K562 (cell line): Measurements from ENCODE around the gene SAMD4A. TPM values are rescaled to one million over a fixed set of nuclear protein-coding genes. Genes with fewer than 3 reads are reported as not detected.

Experiments
- BMI1 ChIP-seq: fragments of 150-350 bp; IDR thresholded peaks from 2 replicates; pipeline ENCODE4 v1.6.1; 2014; ENCODE audit warnings: low read length
- CHD4 ChIP-seq: fragments of 200-600 bp; sonication (generic); IDR thresholded peaks from 3 replicates; pipeline ENCODE4 v1.6.1; 2012; ENCODE audit warnings: low read depth, mild to moderate bottlenecking, mixed read lengths, low read length, inconsistent platforms; ENCODE audit not compliant: insufficient read depth, insufficient replicate concordance, poor library complexity, severe bottlenecking
- CSDE1 ChIP-seq, 2 experiments: fragments of 450-650 bp; IDR thresholded peaks; 2 replicates each; pipeline ENCODE4 v1.6.1; 2016; ENCODE audit warnings: mild to moderate bottlenecking in 1 of 2
- ERF ChIP-seq: fragments of 450-650 bp; formaldehyde crosslinking; IDR thresholded peaks from 2 replicates; pipeline ENCODE4 v1.4.0; 2020; ENCODE audit warnings: mild to moderate bottlenecking, mixed read lengths
- JUND ChIP-seq, 2 experiments: IDR thresholded peaks; 2 replicates in 1 of 2; 3 replicates in 1 of 2; pipeline ENCODE4 v1.6.1; 2011; ENCODE audit warnings: borderline replicate concordance in 2 of 2, low read depth in 2 of 2, low read length in 2 of 2, improper control_type of control experiment in 1 of 2, missing biosample characterization in 1 of 2, missing genetic modification characterization in 1 of 2, missing genetic modification reagents in 1 of 2
- KAT2B ChIP-seq: IDR thresholded peaks from one replicate; pipeline ENCODE4 v1.6.1; 2012; ENCODE audit warnings: low read depth, mild to moderate bottlenecking, control low read depth, inconsistent platforms, low read length, moderate library complexity
- MECOM ChIP-seq: fragments of 250-450 bp; sonication (Bioruptor Pico); IDR thresholded peaks from 2 replicates; pipeline ENCODE4 v1.8.0; 2022; ENCODE audit warnings: inconsistent platforms
- MTA3 ChIP-seq: fragments of 450-650 bp; formaldehyde crosslinking; IDR thresholded peaks from 2 replicates; pipeline ENCODE4 v1.6.1; 2017; ENCODE audit warnings: mild to moderate bottlenecking, borderline replicate concordance
- NCOA4 ChIP-seq: fragments of 450-650 bp; IDR thresholded peaks from 2 replicates; pipeline ENCODE4 v1.6.1; 2018; ENCODE audit warnings: mild to moderate bottlenecking; ENCODE audit not compliant: partially characterized antibody
- NFE2 ChIP-seq: IDR thresholded peaks from 2 replicates; pipeline ENCODE4 v1.6.1; 2014; ENCODE audit warnings: antibody characterized with exemption, low read depth
- SPI1 ChIP-seq: IDR thresholded peaks from 2 replicates; pipeline ENCODE4 v1.6.1; 2011; ENCODE audit warnings: low read depth, low read length, control low read depth, borderline replicate concordance
- STAT5A ChIP-seq: IDR thresholded peaks from 2 replicates; pipeline ENCODE4 v1.6.1; 2012; ENCODE audit warnings: low read length, inconsistent platforms, borderline replicate concordance
- YY1 ChIP-seq, 3 experiments: IDR thresholded peaks; 2 replicates each; pipeline ENCODE4 v1.6.1; 2011; ENCODE audit warnings: low read length in 2 of 3, mild to moderate bottlenecking in 2 of 3, moderate library complexity in 2 of 3, borderline replicate concordance in 1 of 3, control low read depth in 1 of 3, low read depth in 1 of 3; ENCODE audit not compliant: insufficient read depth in 3 of 3, insufficient replicate concordance in 2 of 3, control insufficient read depth in 1 of 3, insufficient read length in 1 of 3; ENCODE audit errors: extremely low read depth in 1 of 3
- ZBTB17 ChIP-seq: fragments of 450-650 bp; formaldehyde crosslinking; IDR thresholded peaks from 2 replicates; pipeline ENCODE4 v1.4.0; 2020; ENCODE audit warnings: mild to moderate bottlenecking
- ZNF134 ChIP-seq: fragments of 250-450 bp; sonication (Bioruptor Pico); conservative IDR thresholded peaks from 2 replicates; pipeline ENCODE4 v1.4.0; 2020
- ZNF143 ChIP-seq: sonication (generic); formaldehyde crosslinking; IDR thresholded peaks from 2 replicates; pipeline ENCODE4 v1.9.0; 2022; ENCODE audit warnings: mild to moderate bottlenecking, missing genetic modification reagents
- ZNF354B ChIP-seq: fragments of 250-450 bp; sonication (Bioruptor Pico); IDR thresholded peaks from 2 replicates; pipeline ENCODE4 v1.4.0; 2020
- polyA plus RNA-seq, 8 experiments: library from polyadenylated mRNA; depleted of rRNA in 4 of 8; stranded (reverse) in 5 of 8; unstranded in 3 of 8; fragments of >200 nt; fragmentation: Nextera tagmentation in 2 of 8; fragmentation: Illumina TruSeq in 1 of 8; extraction: Ambion mirVana in 2 of 8; extraction: Trizol in 1 of 8; gene quantifications; 2 replicates each; pipeline versions ENCODE4 v1.2.1 to v1.2.3, GENCODE V29; 2011 to 2014; ENCODE audit warnings: inconsistent platforms in 1 of 8, missing spikeins in 1 of 8
- total RNA-seq, 7 experiments: library from RNA; depleted of rRNA in 6 of 7; stranded (reverse); fragments of >200 nt in 6 of 7; fragmentation: Illumina TruSeq in 2 of 7; extraction: Trizol in 2 of 7; gene quantifications; 2 replicates each; pipeline versions ENCODE4 v1.2.1 to v1.2.3, GENCODE V29; 2011 to 2021; ENCODE audit warnings: low replicate concordance in 1 of 7
- TF ChIP-seq, protein P1 (sequence below): fragments of 450-650 bp; IDR thresholded peaks from 2 replicates; pipeline ENCODE4 v1.7.1; 2018; ENCODE audit warnings: mild to moderate bottlenecking, low read depth; ENCODE audit not compliant: partially characterized antibody
- TF ChIP-seq, protein P2 (sequence below): fragments of 450-650 bp; formaldehyde crosslinking; IDR thresholded peaks from 2 replicates; pipeline ENCODE4 v1.4.0; 2020; ENCODE audit warnings: mild to moderate bottlenecking
- TF ChIP-seq, protein P3 (sequence below): fragments of 450-650 bp; IDR thresholded peaks from 2 replicates; pipeline ENCODE4 v1.6.1; 2018; ENCODE audit not compliant: partially characterized antibody

Gene SAMD4A
- total and polyA plus RNA-seq, 9 of the 15 experiments (the other 6 are each of a cell fraction or from before 2014, with no cell fraction given) = 0.66 to 6.8 (median 3.3) TPM

DNA sequence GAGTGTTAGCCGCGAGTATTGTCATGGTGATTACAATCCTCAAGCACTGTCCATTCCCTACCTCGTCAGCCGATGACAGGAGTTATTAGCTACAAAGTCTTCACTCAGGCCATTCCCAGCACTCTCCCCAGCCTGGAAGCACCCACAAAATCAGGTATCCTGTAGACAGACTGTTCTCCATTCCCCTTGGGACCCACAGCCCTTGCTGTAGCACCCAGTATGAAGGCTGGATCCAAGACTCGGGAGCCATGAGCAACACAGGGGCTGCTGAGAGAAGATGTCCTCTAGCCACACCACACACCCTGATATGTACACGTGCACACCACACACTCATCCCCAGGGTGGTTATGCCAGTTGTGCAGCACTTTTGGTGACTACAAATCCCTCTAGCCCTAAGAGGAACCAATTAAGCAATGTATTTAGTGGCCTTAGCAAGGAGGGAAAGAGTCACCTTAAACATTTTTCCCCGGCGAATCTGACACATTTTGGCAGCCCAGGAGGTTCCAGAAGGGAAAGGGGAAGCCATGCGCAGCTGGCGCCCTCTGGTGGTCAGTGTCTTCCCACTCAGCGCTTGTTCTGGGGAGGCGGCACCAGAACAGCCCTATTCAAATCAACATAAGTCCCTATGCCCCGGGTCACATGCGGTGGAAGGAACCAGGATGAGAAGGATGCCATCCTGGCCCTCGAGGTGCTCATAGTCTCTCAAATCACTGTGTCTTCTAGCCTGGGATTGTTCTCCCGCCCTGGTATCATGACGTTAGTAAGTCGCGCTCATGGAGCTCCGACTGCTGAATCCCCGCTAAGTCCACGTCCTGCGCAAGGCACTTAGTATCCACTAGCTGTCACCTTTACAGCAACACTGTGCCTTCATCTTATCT lies 238.8 kb downstream of the SAMD4A start (continued):
- TF ChIP-seq YY1 (IDR thresholded peaks at IDR 0.05; ENCODE audit: borderline replicate concordance in 1 of 3, control insufficient read depth in 1 of 3, extremely low read depth in 1 of 3, insufficient read depth in 3 of 3, insufficient read length in 1 of 3, insufficient replicate concordance in 2 of 3, low read depth in 1 of 3, low read length in 2 of 3) = peak in 1 of 3 experiments; percentile 21
- TF ChIP-seq JUND (IDR thresholded peaks at IDR 0.05; ENCODE audit: borderline replicate concordance, low read depth, low read length) = 0 out of 2 replicates have a peak, but pooled peaks have one; percentile 7
- no peak for TF ChIP-seq JUND (tag; IDR thresholded peaks at IDR 0.05; ENCODE audit: borderline replicate concordance, low read depth, low read length)
- peak; percentile 74 for TF ChIP-seq SPI1
- TF ChIP-seq BMI1 = no peak
- TF ChIP-seq MECOM = no peak
- TF ChIP-seq STAT5A = no peak
- no peak for TF ChIP-seq MTA3
- TF ChIP-seq, protein P1, sequence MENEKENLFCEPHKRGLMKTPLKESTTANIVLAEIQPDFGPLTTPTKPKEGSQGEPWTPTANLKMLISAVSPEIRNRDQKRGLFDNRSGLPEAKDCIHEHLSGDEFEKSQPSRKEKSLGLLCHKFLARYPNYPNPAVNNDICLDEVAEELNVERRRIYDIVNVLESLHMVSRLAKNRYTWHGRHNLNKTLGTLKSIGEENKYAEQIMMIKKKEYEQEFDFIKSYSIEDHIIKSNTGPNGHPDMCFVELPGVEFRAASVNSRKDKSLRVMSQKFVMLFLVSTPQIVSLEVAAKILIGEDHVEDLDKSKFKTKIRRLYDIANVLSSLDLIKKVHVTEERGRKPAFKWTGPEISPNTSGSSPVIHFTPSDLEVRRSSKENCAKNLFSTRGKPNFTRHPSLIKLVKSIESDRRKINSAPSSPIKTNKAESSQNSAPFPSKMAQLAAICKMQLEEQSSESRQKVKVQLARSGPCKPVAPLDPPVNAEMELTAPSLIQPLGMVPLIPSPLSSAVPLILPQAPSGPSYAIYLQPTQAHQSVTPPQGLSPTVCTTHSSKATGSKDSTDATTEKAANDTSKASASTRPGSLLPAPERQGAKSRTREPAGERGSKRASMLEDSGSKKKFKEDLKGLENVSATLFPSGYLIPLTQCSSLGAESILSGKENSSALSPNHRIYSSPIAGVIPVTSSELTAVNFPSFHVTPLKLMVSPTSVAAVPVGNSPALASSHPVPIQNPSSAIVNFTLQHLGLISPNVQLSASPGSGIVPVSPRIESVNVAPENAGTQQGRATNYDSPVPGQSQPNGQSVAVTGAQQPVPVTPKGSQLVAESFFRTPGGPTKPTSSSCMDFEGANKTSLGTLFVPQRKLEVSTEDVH = no peak
- TF ChIP-seq ZNF134 (CRISPR knock-in tag) = no peak
- no peak for TF ChIP-seq CSDE1 (IDR thresholded peaks at IDR 0.05)
- TF ChIP-seq ZNF143 (CRISPR knock-in tag) = no peak
- TF ChIP-seq NCOA4 = no peak
- TF ChIP-seq ZBTB17 (CRISPR knock-in tag) = no peak
- TF ChIP-seq ERF (CRISPR knock-in tag) = no peak
- TF ChIP-seq KAT2B = no peak
- TF ChIP-seq, protein P2, sequence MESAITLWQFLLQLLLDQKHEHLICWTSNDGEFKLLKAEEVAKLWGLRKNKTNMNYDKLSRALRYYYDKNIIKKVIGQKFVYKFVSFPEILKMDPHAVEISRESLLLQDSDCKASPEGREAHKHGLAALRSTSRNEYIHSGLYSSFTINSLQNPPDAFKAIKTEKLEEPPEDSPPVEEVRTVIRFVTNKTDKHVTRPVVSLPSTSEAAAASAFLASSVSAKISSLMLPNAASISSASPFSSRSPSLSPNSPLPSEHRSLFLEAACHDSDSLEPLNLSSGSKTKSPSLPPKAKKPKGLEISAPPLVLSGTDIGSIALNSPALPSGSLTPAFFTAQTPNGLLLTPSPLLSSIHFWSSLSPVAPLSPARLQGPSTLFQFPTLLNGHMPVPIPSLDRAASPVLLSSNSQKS = no peak
- TF ChIP-seq NFE2 = no peak
- no peak for TF ChIP-seq CHD4
- no peak for TF ChIP-seq ZNF354B
- TF ChIP-seq, protein P3, sequence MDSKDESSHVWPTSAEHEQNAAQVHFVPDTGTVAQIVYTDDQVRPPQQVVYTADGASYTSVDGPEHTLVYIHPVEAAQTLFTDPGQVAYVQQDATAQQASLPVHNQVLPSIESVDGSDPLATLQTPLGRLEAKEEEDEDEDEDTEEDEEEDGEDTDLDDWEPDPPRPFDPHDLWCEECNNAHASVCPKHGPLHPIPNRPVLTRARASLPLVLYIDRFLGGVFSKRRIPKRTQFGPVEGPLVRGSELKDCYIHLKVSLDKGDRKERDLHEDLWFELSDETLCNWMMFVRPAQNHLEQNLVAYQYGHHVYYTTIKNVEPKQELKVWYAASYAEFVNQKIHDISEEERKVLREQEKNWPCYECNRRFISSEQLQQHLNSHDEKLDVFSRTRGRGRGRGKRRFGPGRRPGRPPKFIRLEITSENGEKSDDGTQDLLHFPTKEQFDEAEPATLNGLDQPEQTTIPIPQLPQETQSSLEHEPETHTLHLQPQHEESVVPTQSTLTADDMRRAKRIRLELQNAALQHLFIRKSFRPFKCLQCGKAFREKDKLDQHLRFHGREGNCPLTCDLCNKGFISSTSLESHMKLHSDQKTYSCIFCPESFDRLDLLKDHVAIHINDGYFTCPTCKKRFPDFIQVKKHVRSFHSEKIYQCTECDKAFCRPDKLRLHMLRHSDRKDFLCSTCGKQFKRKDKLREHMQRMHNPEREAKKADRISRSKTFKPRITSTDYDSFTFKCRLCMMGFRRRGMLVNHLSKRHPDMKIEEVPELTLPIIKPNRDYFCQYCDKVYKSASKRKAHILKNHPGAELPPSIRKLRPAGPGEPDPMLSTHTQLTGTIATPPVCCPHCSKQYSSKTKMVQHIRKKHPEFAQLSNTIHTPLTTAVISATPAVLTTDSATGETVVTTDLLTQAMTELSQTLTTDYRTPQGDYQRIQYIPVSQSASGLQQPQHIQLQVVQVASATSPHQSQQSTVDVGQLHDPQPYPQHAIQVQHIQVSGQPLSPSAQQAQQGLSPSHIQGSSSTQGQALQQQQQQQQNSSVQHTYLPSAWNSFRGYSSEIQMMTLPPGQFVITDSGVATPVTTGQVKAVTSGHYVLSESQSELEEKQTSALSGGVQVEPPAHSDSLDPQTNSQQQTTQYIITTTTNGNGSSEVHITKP = no peak
